HepG2 (cell line): ENCODE measurements around the gene SENP7. TPM values are rescaled to one million over a fixed set of nuclear protein-coding genes. Genes with fewer than 3 reads are reported as not detected.

Experiments used
- GATAD2A ChIP-seq: IDR thresholded peaks from 2 replicates; pipeline ENCODE4 v1.6.1; 2016
- IKZF4 ChIP-seq: sonication (generic); formaldehyde crosslinking; IDR thresholded peaks from 2 replicates; pipeline ENCODE4 v1.5.1; 2020; ENCODE audit warnings: borderline replicate concordance, mild to moderate bottlenecking, low read depth, missing genetic modification reagents; ENCODE audit errors: not compliant biosample characterization
- KDM3A ChIP-seq: IDR thresholded peaks from 2 replicates; pipeline ENCODE4 v1.6.1; 2018; ENCODE audit warnings: low read depth, missing compliant biosample characterization
- NONO ChIP-seq, 2 experiments: fragments of 450-650 bp in 1 of 2; sonication (generic) in 1 of 2; formaldehyde crosslinking in 1 of 2; IDR thresholded peaks in 1 of 2; conservative IDR thresholded peaks in 1 of 2; 2 replicates each; pipeline versions ENCODE4 v1.6.1 to v1.8.0; 2017 to 2022; ENCODE audit warnings: mild to moderate bottlenecking in 1 of 2, missing genetic modification reagents in 1 of 2, moderate library complexity in 1 of 2
- SIN3A ChIP-seq: IDR thresholded peaks from 2 replicates; pipeline ENCODE4 v1.6.1; 2011; ENCODE audit warnings: low read depth, mild to moderate bottlenecking, control low read depth, low read length, borderline replicate concordance
- SOX6 ChIP-seq, 2 experiments: fragments of 450-650 bp in 1 of 2; sonication (generic) in 1 of 2; formaldehyde crosslinking in 1 of 2; IDR thresholded peaks; 2 replicates each; pipeline versions ENCODE4 v1.4.0 to v1.6.1; 2017 to 2020; ENCODE audit warnings: antibody characterized with exemption in 1 of 2, mild to moderate bottlenecking in 1 of 2, missing genetic modification reagents in 1 of 2
- ZBTB1 ChIP-seq: sonication (generic); formaldehyde crosslinking; IDR thresholded peaks from 2 replicates; pipeline ENCODE4 v1.4.0; 2020; ENCODE audit warnings: missing genetic modification reagents, borderline replicate concordance
- ZNF124 ChIP-seq: sonication (generic); formaldehyde crosslinking; IDR thresholded peaks from 2 replicates; pipeline ENCODE4 v1.4.0; 2020; ENCODE audit warnings: missing genetic modification reagents
- ZNF180 ChIP-seq: sonication (generic); formaldehyde crosslinking; IDR thresholded peaks from 2 replicates; pipeline ENCODE4 v1.4.0; 2020; ENCODE audit warnings: low read depth, missing genetic modification reagents, borderline replicate concordance
- ZNF264 ChIP-seq: sonication (generic); formaldehyde crosslinking; IDR thresholded peaks from 2 replicates; pipeline ENCODE4 v1.4.0; 2020; ENCODE audit warnings: missing genetic modification reagents
- ZNF557 ChIP-seq: sonication (generic); formaldehyde crosslinking; IDR thresholded peaks from 2 replicates; pipeline ENCODE4 v1.4.0; 2020; ENCODE audit warnings: missing genetic modification reagents
- ZNF782 ChIP-seq: sonication (generic); formaldehyde crosslinking; IDR thresholded peaks from 2 replicates; pipeline ENCODE4 v1.4.0; 2020; ENCODE audit warnings: missing genetic modification reagents, mild to moderate bottlenecking, borderline replicate concordance
- polyA plus RNA-seq, 8 experiments: library from polyadenylated mRNA; depleted of rRNA in 3 of 8; stranded (reverse) in 7 of 8; unstranded in 1 of 8; fragments of >200 nt; fragmentation: Illumina TruSeq in 4 of 8; extraction: Trizol in 4 of 8; gene quantifications; 2 replicates each; pipeline versions ENCODE4 v1.2.1 to v1.2.3, GENCODE V29; 2011 to 2016; ENCODE audit warnings: low read depth in 4 of 8, missing spikeins in 1 of 8, mixed read lengths in 1 of 8; ENCODE audit not compliant: insufficient read depth in 1 of 8
- total RNA-seq, 5 experiments: library from RNA; depleted of rRNA; stranded (reverse); fragments of >200 nt; fragmentation: Illumina TruSeq; extraction: Trizol; gene quantifications; 2 replicates each; pipeline ENCODE4 v1.2.3, GENCODE V29; 2016; ENCODE audit warnings: low read depth in 1 of 5
- TF ChIP-seq, protein P1 (sequence below): sonication (generic); formaldehyde crosslinking; IDR thresholded peaks from 2 replicates; pipeline ENCODE4 v1.4.0; 2020; ENCODE audit warnings: missing genetic modification reagents
- TF ChIP-seq, protein P2 (sequence below): sonication (generic); formaldehyde crosslinking; IDR thresholded peaks from 2 replicates; pipeline ENCODE4 v1.5.0; 2020; ENCODE audit warnings: missing genetic modification reagents
- TF ChIP-seq, protein P3 (sequence below): IDR thresholded peaks from 2 replicates; pipeline ENCODE4 v1.6.1; 2016; ENCODE audit warnings: mild to moderate bottlenecking
- TF ChIP-seq, protein P4 (sequence below): IDR thresholded peaks from 2 replicates; pipeline ENCODE4 v1.6.1; 2016
- TF ChIP-seq, protein P5 (sequence below): sonication (generic); formaldehyde crosslinking; IDR thresholded peaks from 2 replicates; pipeline ENCODE4 v1.4.0; 2020; ENCODE audit warnings: mild to moderate bottlenecking, missing genetic modification reagents
- TF ChIP-seq, protein P6 (sequence below): sonication (generic); formaldehyde crosslinking; IDR thresholded peaks from 2 replicates; pipeline ENCODE4 v1.8.1; 2023; ENCODE audit warnings: mild to moderate bottlenecking, missing genetic modification reagents, borderline replicate concordance

Gene SENP7
- total and polyA plus RNA-seq, 2 of the 13 experiments (the other 11 are each of a cell fraction or from before 2014, with no cell fraction given) = 9.1 to 10.3 TPM

DNA sequence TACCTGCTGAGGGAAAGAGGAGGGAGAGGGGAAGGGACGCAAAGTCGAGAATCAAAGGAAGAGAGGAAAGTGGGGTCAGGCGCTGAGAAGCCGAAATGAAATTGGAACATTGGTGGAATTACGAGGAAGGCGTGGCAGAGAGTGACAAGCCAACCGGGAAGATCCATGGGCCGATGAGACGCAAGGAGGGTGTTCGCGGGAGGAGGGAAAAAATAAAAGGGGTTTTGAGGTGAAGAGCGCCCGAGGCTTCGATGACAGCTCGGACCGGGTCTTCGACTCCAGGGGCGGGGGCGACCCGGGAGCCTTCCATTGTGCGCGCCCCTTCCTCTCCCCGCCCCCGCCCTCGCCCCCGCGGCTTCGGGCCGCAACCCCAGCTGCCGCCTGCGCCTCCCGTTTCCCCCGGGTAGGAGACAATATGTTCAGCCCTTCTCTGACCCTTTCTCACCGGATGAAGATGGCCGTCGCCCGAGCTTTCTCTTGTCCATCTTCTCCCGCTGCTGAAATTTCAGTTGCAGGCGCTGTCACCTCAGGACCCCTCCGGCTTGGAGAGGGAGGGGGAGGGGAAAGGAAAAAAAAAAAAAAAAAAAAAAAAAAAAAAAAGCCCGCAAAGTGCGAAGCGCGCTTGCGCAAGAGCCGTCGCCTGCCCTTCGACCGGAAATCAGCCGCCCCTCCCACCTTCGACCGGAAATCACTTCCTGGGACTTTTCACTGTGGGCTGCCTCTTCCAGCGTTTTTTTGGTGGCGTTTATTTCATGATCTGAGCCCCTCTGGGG lies at the start of gene SENP7 (continued):
- TF ChIP-seq, protein P1, sequence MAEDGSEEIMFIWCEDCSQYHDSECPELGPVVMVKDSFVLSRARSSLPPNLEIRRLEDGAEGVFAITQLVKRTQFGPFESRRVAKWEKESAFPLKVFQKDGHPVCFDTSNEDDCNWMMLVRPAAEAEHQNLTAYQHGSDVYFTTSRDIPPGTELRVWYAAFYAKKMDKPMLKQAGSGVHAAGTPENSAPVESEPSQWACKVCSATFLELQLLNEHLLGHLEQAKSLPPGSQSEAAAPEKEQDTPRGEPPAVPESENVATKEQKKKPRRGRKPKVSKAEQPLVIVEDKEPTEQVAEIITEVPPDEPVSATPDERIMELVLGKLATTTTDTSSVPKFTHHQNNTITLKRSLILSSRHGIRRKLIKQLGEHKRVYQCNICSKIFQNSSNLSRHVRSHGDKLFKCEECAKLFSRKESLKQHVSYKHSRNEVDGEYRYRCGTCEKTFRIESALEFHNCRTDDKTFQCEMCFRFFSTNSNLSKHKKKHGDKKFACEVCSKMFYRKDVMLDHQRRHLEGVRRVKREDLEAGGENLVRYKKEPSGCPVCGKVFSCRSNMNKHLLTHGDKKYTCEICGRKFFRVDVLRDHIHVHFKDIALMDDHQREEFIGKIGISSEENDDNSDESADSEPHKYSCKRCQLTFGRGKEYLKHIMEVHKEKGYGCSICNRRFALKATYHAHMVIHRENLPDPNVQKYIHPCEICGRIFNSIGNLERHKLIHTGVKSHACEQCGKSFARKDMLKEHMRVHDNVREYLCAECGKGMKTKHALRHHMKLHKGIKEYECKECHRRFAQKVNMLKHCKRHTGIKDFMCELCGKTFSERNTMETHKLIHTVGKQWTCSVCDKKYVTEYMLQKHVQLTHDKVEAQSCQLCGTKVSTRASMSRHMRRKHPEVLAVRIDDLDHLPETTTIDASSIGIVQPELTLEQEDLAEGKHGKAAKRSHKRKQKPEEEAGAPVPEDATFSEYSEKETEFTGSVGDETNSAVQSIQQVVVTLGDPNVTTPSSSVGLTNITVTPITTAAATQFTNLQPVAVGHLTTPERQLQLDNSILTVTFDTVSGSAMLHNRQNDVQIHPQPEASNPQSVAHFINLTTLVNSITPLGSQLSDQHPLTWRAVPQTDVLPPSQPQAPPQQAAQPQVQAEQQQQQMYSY (CRISPR knock-in tag) = no peak
- TF ChIP-seq, protein P2, sequence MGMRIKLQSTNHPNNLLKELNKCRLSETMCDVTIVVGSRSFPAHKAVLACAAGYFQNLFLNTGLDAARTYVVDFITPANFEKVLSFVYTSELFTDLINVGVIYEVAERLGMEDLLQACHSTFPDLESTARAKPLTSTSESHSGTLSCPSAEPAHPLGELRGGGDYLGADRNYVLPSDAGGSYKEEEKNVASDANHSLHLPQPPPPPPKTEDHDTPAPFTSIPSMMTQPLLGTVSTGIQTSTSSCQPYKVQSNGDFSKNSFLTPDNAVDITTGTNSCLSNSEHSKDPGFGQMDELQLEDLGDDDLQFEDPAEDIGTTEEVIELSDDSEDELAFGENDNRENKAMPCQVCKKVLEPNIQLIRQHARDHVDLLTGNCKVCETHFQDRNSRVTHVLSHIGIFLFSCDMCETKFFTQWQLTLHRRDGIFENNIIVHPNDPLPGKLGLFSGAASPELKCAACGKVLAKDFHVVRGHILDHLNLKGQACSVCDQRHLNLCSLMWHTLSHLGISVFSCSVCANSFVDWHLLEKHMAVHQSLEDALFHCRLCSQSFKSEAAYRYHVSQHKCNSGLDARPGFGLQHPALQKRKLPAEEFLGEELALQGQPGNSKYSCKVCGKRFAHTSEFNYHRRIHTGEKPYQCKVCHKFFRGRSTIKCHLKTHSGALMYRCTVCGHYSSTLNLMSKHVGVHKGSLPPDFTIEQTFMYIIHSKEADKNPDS (CRISPR knock-in tag) = no peak
- TF ChIP-seq ZBTB1 (CRISPR knock-in tag) (no peak), NONO (IDR thresholded peaks at IDR 0.05) (no peak), NONO (CRISPR knock-in tag; conservative IDR thresholded peaks at IDR 0.05) (0 out of 2 replicates have a peak, but pooled peaks have one; percentile 14), GATAD2A (CRISPR knock-in tag) (no peak), KDM3A (CRISPR knock-in tag) (0 out of 2 replicates have a peak, but pooled peaks have one; percentile 37), ZNF264 (CRISPR knock-in tag) (no peak), IKZF4 (CRISPR knock-in tag) (peak; percentile 31), SOX6 (IDR thresholded peaks at IDR 0.05) (no peak), SOX6 (CRISPR knock-in tag; IDR thresholded peaks at IDR 0.05) (peak; percentile 47; the same call in 1 of the 2 replicates), ZNF782 (no peak), SIN3A (peak; percentile 54; the same call in 1 of the 2 replicates), ZNF180 (CRISPR knock-in tag) (no peak), ZNF124 (no peak), ZNF557 (no peak)
- TF ChIP-seq, protein P3, sequence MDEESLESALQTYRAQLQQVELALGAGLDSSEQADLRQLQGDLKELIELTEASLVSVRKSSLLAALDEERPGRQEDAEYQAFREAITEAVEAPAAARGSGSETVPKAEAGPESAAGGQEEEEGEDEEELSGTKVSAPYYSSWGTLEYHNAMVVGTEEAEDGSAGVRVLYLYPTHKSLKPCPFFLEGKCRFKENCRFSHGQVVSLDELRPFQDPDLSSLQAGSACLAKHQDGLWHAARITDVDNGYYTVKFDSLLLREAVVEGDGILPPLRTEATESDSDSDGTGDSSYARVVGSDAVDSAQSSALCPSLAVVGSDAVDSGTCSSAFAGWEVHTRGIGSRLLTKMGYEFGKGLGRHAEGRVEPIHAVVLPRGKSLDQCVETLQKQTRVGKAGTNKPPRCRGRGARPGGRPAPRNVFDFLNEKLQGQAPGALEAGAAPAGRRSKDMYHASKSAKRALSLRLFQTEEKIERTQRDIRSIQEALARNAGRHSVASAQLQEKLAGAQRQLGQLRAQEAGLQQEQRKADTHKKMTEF = peak; percentile 35; the same call in 1 of the 2 replicates
- TF ChIP-seq, protein P4, sequence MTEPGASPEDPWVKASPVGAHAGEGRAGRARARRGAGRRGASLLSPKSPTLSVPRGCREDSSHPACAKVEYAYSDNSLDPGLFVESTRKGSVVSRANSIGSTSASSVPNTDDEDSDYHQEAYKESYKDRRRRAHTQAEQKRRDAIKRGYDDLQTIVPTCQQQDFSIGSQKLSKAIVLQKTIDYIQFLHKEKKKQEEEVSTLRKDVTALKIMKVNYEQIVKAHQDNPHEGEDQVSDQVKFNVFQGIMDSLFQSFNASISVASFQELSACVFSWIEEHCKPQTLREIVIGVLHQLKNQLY (CRISPR knock-in tag) = no peak
- TF ChIP-seq, protein P5, sequence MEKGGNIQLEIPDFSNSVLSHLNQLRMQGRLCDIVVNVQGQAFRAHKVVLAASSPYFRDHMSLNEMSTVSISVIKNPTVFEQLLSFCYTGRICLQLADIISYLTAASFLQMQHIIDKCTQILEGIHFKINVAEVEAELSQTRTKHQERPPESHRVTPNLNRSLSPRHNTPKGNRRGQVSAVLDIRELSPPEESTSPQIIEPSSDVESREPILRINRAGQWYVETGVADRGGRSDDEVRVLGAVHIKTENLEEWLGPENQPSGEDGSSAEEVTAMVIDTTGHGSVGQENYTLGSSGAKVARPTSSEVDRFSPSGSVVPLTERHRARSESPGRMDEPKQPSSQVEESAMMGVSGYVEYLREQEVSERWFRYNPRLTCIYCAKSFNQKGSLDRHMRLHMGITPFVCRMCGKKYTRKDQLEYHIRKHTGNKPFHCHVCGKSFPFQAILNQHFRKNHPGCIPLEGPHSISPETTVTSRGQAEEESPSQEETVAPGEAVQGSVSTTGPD = no peak
- TF ChIP-seq, protein P6, sequence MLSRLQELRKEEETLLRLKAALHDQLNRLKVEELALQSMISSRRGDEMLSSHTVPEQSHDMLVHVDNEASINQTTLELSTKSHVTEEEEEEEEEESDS (CRISPR knock-in tag) = 0 out of 2 replicates have a peak, but pooled peaks have one; percentile 37
